Measurements from ENCODE around the gene N4BP2L1.

DNA sequence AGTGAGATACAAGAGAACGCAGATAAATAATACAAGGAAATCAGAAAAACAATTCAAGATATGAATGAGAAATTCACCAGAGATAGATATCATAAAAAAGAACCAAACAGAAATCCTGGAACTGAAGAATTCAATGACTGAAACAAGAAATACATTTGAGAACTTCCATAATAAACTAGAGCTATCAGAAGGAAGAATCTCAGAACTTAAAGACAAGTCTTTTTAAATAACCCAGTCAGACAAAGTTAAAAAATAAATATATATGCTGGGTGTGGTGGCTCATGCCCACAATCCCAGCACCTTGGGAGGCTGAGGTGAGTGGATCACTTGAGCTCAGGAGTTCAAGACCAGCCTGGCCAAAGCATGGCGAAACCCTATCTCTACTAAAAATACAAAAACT lies 28.7 kb upstream of the N4BP2L1 start:
- no peak for TF ChIP-seq CTCF (IDR thresholded peaks at IDR 0.05)
- TF ChIP-seq ZFX (IDR thresholded peaks at IDR 0.05; ENCODE audit: borderline replicate concordance): no peak

All from 22Rv1 (cell line).